HEK293 (cell line): Measurements from ENCODE around the gene TACR2.
A peak's percentile ranks its signal among the peaks of the same experiment; 100 is the strongest.

Experiments
- CTCF ChIA-PET: fragments of 350-600 bp; formaldehyde crosslinking; extraction: SDS; loops from one replicate; lab custom pipeline; 2021; ENCODE audit warnings: antibody characterized with exemption; lab: Yijun Ruan, JAX
- POLR2A ChIA-PET: fragments of 300-600 bp; formaldehyde crosslinking; extraction: SDS; loops from one replicate; lab custom pipeline; 2020; ENCODE audit warnings: antibody characterized with exemption, inconsistent platforms; lab: Yijun Ruan, JAX
- H3K27ac ChIP-seq: fragments of 200-500 bp; sonication (Bioruptor generic); 2 replicates; pipeline ENCODE4 v1.5.1; 2014; ENCODE audit warnings: low read depth, low read length, control low read depth, inconsistent platforms; ENCODE audit errors: extremely low read depth
- H3K36me3 ChIP-seq, 2 experiments: fragments of 200-500 bp in 1 of 2; sonication (Bioruptor generic) in 1 of 2; 1 replicate in 1 of 2; 2 replicates in 1 of 2; pipeline ENCODE4 v1.5.1; 2014 to 2017; ENCODE audit warnings: inconsistent platforms in 2 of 2, low read length in 2 of 2; ENCODE audit not compliant: control insufficient read depth in 2 of 2, insufficient read depth in 1 of 2
- H3K4me1 ChIP-seq: fragments of 200-500 bp; sonication (Bioruptor generic); 2 replicates; pipeline ENCODE4 v1.5.1; 2014; ENCODE audit warnings: mild to moderate bottlenecking, low read length, inconsistent platforms; ENCODE audit not compliant: control insufficient read depth, insufficient read depth
- H3K4me3 ChIP-seq: 2 replicates; pipeline ENCODE4 v1.5.1; 2011; ENCODE audit warnings: low read depth, mild to moderate bottlenecking, control low read depth, low read length, moderate library complexity
- H3K9me3 ChIP-seq: fragments of 200-500 bp; sonication (Bioruptor generic); 2 replicates; pipeline ENCODE4 v1.5.1; 2014; ENCODE audit warnings: low read depth, low read length, inconsistent platforms; ENCODE audit not compliant: control insufficient read depth, insufficient read depth
- HOXD13 ChIP-seq: sonication (generic); formaldehyde crosslinking; IDR thresholded peaks from 2 replicates; pipeline ENCODE4 v1.8.0; 2022; ENCODE audit warnings: missing genetic modification reagents, borderline replicate concordance
- MZF1 ChIP-seq: fragments of 450-650 bp; formaldehyde crosslinking; IDR thresholded peaks from 2 replicates; pipeline ENCODE4 v1.5.1; 2017; ENCODE audit warnings: missing biosample characterization, missing genetic modification characterization, borderline replicate concordance
- SP2 ChIP-seq: fragments of 450-650 bp; formaldehyde crosslinking; IDR thresholded peaks from 2 replicates; pipeline ENCODE4 v1.5.1; 2016; ENCODE audit warnings: missing biosample characterization, missing genetic modification characterization
- ZNF157 ChIP-seq: fragments of 450-650 bp; formaldehyde crosslinking; IDR thresholded peaks from 2 replicates; pipeline ENCODE4 v1.5.1; 2016; ENCODE audit warnings: missing biosample characterization, missing genetic modification characterization
- ZNF23 ChIP-seq: fragments of 450-650 bp; formaldehyde crosslinking; IDR thresholded peaks from 2 replicates; pipeline ENCODE4 v1.5.1; 2016; ENCODE audit warnings: missing biosample characterization, missing genetic modification characterization, borderline replicate concordance
- ZNF274 ChIP-seq, 2 experiments: fragments of 200-500 bp in 1 of 2; fragments of 450-650 bp in 1 of 2; sonication (Bioruptor generic) in 1 of 2; formaldehyde crosslinking in 1 of 2; IDR thresholded peaks; 2 replicates each; pipeline versions ENCODE4 v1.5.1 to v1.6.1; 2014 to 2016; ENCODE audit warnings: borderline replicate concordance in 1 of 2, inconsistent platforms in 1 of 2, low read length in 1 of 2, missing biosample characterization in 1 of 2, missing genetic modification characterization in 1 of 2
- ZNF350 ChIP-seq: fragments of 450-650 bp; formaldehyde crosslinking; IDR thresholded peaks from 2 replicates; pipeline ENCODE4 v1.5.0; 2017; ENCODE audit warnings: missing biosample characterization, mild to moderate bottlenecking, missing genetic modification characterization
- ZNF354C ChIP-seq: fragments of 450-650 bp; formaldehyde crosslinking; IDR thresholded peaks from 2 replicates; pipeline ENCODE4 v1.5.1; 2016; ENCODE audit warnings: missing biosample characterization, missing genetic modification characterization, low read depth, borderline replicate concordance
- ZNF747 ChIP-seq: fragments of 450-650 bp; formaldehyde crosslinking; IDR thresholded peaks from 2 replicates; pipeline ENCODE4 v1.5.1; 2016; ENCODE audit warnings: missing biosample characterization, missing genetic modification characterization
- ZNF777 ChIP-seq: fragments of 450-650 bp; formaldehyde crosslinking; IDR thresholded peaks from 2 replicates; pipeline ENCODE4 v1.5.1; 2017; ENCODE audit warnings: missing biosample characterization, missing genetic modification characterization, borderline replicate concordance
- ZSCAN23 ChIP-seq: fragments of 450-650 bp; formaldehyde crosslinking; IDR thresholded peaks from 2 replicates; pipeline ENCODE4 v1.5.1; 2016; ENCODE audit warnings: missing biosample characterization, missing genetic modification characterization
- TF ChIP-seq, protein P1 (sequence below): fragments of 450-650 bp; formaldehyde crosslinking; IDR thresholded peaks from 2 replicates; pipeline ENCODE4 v1.5.1; 2016; ENCODE audit warnings: missing biosample characterization, missing genetic modification characterization
- TF ChIP-seq, protein P2 (sequence below): fragments of 450-650 bp; formaldehyde crosslinking; IDR thresholded peaks from 2 replicates; pipeline ENCODE4 v1.5.1; 2016; ENCODE audit warnings: missing biosample characterization, missing genetic modification characterization, borderline replicate concordance
- TF ChIP-seq, protein P3 (sequence below): fragments of 450-650 bp; formaldehyde crosslinking; IDR thresholded peaks from 2 replicates; pipeline ENCODE4 v1.5.1; 2017; ENCODE audit warnings: missing biosample characterization, missing genetic modification characterization
- TF ChIP-seq, protein P4 (sequence below): fragments of 450-650 bp; formaldehyde crosslinking; IDR thresholded peaks from 2 replicates; pipeline ENCODE4 v1.5.1; 2016; ENCODE audit warnings: missing biosample characterization, missing genetic modification characterization
- TF ChIP-seq, protein P5 (sequence below): fragments of 450-650 bp; formaldehyde crosslinking; IDR thresholded peaks from 2 replicates; pipeline ENCODE4 v1.5.1; 2016; ENCODE audit warnings: missing biosample characterization, missing genetic modification characterization

The TACR2 gene

DNA sequence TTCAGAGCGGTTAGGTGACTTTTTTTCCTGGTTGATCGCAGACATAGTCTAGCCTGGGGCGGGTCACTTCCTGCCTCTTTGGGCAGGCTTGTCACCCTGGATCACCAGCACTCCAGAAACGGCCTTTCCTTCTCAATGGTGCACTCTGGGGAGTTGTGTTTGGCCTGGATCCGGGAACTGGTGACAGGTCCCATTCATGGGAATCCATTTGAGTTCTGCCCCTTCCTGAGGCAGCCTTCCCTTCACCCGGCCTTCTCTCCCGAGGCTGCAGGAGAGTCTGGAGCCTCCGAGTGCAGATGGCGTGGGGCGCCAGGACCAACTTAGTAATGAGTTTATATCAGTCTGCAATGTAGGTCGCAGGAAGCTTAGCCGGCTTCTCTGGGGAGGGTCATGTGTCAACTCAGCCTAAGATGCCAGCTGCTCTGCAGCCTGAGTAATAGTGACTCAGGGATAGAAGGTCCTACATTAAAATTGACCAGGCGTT lies 54.2 kb downstream of the TACR2 start (continued):
- TF ChIP-seq, protein P1, sequence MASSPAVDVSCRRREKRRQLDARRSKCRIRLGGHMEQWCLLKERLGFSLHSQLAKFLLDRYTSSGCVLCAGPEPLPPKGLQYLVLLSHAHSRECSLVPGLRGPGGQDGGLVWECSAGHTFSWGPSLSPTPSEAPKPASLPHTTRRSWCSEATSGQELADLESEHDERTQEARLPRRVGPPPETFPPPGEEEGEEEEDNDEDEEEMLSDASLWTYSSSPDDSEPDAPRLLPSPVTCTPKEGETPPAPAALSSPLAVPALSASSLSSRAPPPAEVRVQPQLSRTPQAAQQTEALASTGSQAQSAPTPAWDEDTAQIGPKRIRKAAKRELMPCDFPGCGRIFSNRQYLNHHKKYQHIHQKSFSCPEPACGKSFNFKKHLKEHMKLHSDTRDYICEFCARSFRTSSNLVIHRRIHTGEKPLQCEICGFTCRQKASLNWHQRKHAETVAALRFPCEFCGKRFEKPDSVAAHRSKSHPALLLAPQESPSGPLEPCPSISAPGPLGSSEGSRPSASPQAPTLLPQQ (tag by site-specific recombination): no peak
- TF ChIP-seq, protein P2, sequence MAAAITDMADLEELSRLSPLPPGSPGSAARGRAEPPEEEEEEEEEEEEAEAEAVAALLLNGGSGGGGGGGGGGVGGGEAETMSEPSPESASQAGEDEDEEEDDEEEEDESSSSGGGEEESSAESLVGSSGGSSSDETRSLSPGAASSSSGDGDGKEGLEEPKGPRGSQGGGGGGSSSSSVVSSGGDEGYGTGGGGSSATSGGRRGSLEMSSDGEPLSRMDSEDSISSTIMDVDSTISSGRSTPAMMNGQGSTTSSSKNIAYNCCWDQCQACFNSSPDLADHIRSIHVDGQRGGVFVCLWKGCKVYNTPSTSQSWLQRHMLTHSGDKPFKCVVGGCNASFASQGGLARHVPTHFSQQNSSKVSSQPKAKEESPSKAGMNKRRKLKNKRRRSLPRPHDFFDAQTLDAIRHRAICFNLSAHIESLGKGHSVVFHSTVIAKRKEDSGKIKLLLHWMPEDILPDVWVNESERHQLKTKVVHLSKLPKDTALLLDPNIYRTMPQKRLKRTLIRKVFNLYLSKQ (tag by site-specific recombination): no peak
- TF ChIP-seq ZNF354C (tag by site-specific recombination): no peak

DNA sequence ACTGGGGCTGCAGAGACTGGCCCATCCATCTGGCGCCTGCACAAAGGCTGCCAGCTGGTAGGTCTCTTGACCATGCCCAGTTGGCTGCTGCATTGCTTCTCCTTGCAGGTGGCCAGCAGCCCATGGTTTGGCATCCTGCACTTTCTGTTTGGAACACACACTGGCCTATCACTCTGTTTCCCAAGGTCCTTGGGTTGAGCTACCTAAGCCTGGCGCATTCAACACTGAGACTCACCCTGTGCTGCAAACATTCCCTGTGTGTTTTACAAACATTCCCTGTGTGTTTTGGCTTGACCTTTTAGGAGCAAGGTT lies 55.5 kb downstream of the TACR2 start:
- CTCF ChIA-PET: interaction anchor here (1.1 kb wide), 1 partner anchor 35 kb away, joined by 4 read pairs; no protein-coding TSS in a partner anchor
- Histone ChIP-seq H3K27ac (no peak overlapping the region), H3K4me1 (no peaks in the 10 kb centered on the region), H3K36me3 (peaks cover 0 to 50% of the 10 kb centered on the region in 2 experiments; a peak in 1 of 3 replicates), H3K9me3 (no peaks in the 10 kb centered on the region), H3K4me3 (no peak overlapping the region)
- POLR2A ChIA-PET: no interaction called here
- TF ChIP-seq ZSCAN23 (tag by site-specific recombination) (no peak), MZF1 (tag by site-specific recombination) (no peak), ZNF23 (tag by site-specific recombination) (no peak), ZNF350 (tag by site-specific recombination) (no peak), HOXD13 (CRISPR knock-in tag) (no peak), ZNF274 (IDR thresholded peaks at IDR 0.05; ENCODE audit: low read length) (no peak), ZNF274 (tag by site-specific recombination; IDR thresholded peaks at IDR 0.05; ENCODE audit: borderline replicate concordance) (no peak), ZNF747 (tag by site-specific recombination) (no peak)
- TF ChIP-seq, protein P3, sequence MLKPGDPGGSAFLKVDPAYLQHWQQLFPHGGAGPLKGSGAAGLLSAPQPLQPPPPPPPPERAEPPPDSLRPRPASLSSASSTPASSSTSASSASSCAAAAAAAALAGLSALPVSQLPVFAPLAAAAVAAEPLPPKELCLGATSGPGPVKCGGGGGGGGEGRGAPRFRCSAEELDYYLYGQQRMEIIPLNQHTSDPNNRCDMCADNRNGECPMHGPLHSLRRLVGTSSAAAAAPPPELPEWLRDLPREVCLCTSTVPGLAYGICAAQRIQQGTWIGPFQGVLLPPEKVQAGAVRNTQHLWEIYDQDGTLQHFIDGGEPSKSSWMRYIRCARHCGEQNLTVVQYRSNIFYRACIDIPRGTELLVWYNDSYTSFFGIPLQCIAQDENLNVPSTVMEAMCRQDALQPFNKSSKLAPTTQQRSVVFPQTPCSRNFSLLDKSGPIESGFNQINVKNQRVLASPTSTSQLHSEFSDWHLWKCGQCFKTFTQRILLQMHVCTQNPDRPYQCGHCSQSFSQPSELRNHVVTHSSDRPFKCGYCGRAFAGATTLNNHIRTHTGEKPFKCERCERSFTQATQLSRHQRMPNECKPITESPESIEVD (tag by site-specific recombination): no peak

DNA sequence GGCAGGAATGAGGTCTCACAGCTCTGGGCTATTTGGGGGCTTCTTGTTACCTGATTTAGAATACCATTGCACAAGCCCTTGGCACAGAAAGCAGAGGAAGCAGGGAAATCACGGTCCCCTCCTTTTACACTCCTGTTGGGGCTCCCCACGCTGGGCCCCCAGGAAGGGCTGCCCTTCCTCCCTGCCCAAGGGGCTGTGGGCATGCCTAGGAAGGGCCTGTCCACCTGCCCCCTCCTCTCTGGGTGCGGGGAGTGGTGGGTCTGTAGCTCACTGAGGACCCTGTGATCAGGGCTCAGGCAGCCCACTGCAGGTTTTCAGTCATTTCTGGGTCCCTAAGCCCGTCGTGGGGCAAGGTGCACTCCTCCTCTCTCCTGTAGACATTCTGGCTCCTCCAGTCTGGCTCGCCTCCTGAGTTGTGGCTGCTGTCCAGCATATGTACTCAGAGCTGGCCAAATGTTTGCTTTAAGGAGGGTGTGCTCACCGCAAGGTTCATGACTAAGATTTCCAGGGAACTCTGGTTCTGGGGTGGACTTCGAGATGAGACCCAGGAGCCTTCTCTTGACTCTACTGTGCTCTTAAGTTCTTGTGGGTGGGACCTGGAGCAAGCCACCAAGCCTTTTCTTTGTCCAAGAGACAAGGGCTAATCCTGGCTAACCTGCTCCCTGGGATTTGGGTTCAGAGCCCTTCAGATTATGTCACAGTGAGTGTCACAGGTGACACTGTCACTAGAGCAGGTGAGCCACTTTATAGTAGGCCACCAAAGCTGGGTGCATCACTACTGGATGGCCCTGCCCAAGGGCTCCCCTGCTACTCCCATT lies 56.0 kb downstream of the TACR2 start:
- no peak overlapping the region for H3K27ac ChIP-seq
- TF ChIP-seq SP2 (tag by site-specific recombination) (no peak), ZNF777 (tag by site-specific recombination) (no peak), ZNF157 (no peak)
- TF ChIP-seq, protein P4, sequence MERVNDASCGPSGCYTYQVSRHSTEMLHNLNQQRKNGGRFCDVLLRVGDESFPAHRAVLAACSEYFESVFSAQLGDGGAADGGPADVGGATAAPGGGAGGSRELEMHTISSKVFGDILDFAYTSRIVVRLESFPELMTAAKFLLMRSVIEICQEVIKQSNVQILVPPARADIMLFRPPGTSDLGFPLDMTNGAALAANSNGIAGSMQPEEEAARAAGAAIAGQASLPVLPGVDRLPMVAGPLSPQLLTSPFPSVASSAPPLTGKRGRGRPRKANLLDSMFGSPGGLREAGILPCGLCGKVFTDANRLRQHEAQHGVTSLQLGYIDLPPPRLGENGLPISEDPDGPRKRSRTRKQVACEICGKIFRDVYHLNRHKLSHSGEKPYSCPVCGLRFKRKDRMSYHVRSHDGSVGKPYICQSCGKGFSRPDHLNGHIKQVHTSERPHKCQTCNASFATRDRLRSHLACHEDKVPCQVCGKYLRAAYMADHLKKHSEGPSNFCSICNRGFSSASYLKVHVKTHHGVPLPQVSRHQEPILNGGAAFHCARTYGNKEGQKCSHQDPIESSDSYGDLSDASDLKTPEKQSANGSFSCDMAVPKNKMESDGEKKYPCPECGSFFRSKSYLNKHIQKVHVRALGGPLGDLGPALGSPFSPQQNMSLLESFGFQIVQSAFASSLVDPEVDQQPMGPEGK: no peak
- TF ChIP-seq, protein P5, sequence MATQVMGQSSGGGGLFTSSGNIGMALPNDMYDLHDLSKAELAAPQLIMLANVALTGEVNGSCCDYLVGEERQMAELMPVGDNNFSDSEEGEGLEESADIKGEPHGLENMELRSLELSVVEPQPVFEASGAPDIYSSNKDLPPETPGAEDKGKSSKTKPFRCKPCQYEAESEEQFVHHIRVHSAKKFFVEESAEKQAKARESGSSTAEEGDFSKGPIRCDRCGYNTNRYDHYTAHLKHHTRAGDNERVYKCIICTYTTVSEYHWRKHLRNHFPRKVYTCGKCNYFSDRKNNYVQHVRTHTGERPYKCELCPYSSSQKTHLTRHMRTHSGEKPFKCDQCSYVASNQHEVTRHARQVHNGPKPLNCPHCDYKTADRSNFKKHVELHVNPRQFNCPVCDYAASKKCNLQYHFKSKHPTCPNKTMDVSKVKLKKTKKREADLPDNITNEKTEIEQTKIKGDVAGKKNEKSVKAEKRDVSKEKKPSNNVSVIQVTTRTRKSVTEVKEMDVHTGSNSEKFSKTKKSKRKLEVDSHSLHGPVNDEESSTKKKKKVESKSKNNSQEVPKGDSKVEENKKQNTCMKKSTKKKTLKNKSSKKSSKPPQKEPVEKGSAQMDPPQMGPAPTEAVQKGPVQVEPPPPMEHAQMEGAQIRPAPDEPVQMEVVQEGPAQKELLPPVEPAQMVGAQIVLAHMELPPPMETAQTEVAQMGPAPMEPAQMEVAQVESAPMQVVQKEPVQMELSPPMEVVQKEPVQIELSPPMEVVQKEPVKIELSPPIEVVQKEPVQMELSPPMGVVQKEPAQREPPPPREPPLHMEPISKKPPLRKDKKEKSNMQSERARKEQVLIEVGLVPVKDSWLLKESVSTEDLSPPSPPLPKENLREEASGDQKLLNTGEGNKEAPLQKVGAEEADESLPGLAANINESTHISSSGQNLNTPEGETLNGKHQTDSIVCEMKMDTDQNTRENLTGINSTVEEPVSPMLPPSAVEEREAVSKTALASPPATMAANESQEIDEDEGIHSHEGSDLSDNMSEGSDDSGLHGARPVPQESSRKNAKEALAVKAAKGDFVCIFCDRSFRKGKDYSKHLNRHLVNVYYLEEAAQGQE (tag by site-specific recombination): peak; percentile 88
- TF ChIP-seq, all 188 proteins: peak for 1
- ChIA-PET POLR2A (no interaction called here), CTCF (interaction anchor here (1.1 kb wide), 1 partner anchor 34 kb away, joined by 4 read pairs; no protein-coding TSS in a partner anchor)
- no peak overlapping the region for H3K4me3 ChIP-seq
- H3K9me3 ChIP-seq: no peaks in the 10 kb centered on the region
- H3K4me1 ChIP-seq: no peaks in the 10 kb centered on the region
- H3K36me3 ChIP-seq: peaks cover 0 to 45% of the 10 kb centered on the region in 2 experiments; a peak in 1 of 3 replicates
